GM12865 (cell line): ENCODE results near the gene NBEA.
"Not testable (repeated sequence)": the region's sequence is repeated elsewhere in the genome, so short reads cannot be mapped to it uniquely, and the experiment has no call there.

Source experiments
- DNase-seq: peaks from one replicate; pipeline ENCODE4 v3.0.0; 2010; ENCODE audit warnings: low read depth
- H3K4me3 ChIP-seq: 2 replicates; pipeline ENCODE4 v1.5.1; 2011; ENCODE audit warnings: mild to moderate bottlenecking, low read depth, low read length, control low read depth
- TF ChIP-seq, protein P1 (sequence below): IDR thresholded peaks from 2 replicates; pipeline ENCODE4 v1.5.1; 2011; ENCODE audit warnings: low read length, control low read depth, low read depth, inconsistent platforms; ENCODE audit not compliant: insufficient read depth; ENCODE audit errors: missing control alignments

The NBEA gene

GRCh38 chr13:35387682-35388250, 445.7 kb downstream of the NBEA start:
- no peak for DNase-seq

DNA sequence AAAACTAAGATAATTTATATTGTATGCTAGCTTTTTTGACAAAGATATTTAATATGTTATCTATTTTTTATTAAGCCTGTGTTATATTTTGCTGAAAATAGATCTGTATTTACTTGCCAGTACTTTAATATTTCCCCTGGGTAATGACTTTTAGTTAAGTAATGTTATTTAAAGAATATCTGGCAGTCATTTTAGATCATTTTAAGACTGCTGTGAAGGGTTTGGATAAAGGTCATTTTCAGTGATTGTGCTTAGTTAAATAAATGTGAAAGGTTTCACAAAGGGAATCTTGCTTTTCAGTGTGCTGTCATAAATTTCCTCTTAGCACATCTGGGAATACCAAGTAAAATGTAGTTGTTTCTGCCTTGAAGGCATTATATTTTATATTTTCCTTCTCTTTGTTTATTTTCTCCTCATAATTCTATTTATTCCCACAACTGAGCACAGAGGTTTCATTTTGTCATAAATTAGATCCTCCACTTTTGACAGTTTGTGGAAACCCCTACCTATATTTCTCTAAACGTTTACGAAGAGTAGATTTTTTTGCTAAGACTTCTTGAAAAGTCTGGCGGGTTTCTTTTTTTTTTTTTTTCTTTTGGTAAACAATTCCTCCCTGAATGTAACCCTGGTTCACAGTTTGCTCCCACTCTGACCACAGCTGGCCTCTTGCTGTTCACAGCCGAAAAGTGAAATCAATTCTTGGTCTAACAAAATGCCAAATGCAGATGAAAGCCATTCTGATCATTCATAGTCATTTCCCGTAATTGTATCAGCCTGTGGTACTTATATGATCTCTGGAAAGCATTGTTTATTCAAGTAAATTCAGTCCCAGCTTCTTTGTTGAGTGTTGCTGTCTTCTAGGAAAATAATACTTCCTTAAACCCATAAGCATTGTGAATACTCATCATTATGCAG, 446.6 kb downstream of the NBEA start:
- H3K4me3 ChIP-seq = no peak overlapping the region
- no peak for DNase-seq
- TF ChIP-seq, protein P1, sequence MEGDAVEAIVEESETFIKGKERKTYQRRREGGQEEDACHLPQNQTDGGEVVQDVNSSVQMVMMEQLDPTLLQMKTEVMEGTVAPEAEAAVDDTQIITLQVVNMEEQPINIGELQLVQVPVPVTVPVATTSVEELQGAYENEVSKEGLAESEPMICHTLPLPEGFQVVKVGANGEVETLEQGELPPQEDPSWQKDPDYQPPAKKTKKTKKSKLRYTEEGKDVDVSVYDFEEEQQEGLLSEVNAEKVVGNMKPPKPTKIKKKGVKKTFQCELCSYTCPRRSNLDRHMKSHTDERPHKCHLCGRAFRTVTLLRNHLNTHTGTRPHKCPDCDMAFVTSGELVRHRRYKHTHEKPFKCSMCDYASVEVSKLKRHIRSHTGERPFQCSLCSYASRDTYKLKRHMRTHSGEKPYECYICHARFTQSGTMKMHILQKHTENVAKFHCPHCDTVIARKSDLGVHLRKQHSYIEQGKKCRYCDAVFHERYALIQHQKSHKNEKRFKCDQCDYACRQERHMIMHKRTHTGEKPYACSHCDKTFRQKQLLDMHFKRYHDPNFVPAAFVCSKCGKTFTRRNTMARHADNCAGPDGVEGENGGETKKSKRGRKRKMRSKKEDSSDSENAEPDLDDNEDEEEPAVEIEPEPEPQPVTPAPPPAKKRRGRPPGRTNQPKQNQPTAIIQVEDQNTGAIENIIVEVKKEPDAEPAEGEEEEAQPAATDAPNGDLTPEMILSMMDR = no peak

More at GRCh38 chr13:35387682-35388250, 445.7 kb downstream of the NBEA start:
- TF ChIP-seq, protein P1 = no peak
- no peak overlapping the region for H3K4me3 ChIP-seq

DNA sequence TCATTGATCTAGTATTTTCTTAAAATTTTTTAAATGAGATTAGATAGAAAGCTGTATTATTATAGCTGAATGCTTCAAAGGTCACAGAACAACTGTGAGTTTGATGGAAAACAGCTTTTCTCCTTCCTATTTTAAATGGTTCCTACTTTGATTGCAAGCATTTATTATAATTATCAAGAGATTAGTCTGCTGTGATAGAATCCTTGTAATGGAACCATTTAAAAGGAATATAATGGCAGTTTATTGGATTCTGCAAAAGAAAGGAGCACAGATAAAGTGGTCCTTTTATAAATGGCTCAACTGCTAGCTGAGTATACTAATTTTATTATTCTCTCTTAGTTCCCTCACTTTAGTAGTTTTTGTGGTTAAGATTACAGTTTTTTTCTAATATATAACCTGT, 447.5 kb downstream of the NBEA start:
- H3K4me3 ChIP-seq = no peak overlapping the region
- TF ChIP-seq, protein P1 = no peak
- DNase-seq = no peak

DNA sequence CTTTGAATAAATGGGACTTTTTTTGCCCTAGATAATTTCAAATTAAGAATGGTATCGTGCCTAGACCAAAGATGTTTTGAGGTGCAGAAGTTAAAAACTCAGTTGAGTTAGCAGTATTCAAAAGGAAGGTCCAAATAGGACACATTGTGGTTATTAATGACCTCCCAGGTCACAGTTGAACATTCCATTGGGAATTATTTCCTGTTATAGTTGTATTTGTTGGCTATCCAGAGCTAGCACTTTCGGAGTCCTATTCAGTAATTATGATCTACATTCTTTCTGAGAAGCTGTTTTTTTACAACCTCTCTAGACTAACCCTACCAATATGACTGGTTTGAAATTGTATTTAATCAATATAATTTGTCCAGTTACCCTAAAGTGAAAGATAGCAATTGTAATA, 450.7 kb downstream of the NBEA start:
- TF ChIP-seq, protein P1 = no peak
- no peak for DNase-seq
- no peak overlapping the region for H3K4me3 ChIP-seq

GRCh38 chr13:35393886-35394285, 451.8 kb downstream of the NBEA start:
- no peak for DNase-seq
- no peak overlapping the region for H3K4me3 ChIP-seq
- TF ChIP-seq, protein P1 = no peak

DNA sequence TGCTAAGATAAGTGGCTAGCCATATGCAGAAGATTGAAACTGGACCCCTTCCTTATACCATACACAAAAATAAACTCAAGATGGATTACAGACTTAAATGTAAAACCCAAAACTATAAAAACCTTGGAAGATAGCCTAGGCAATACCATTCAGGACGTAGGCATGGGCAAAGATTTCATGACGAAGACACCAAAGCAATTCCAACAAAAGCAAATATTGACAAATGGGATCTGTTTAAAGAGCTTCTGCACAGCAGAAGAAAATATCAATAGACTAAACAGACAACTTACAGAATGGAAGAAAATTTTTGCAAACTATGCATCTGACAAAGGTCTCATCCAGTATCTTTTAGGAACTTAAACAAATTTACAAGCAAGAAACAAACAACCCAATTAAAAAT, 466.2 kb downstream of the NBEA start:
- DNase-seq, H3K4me3 ChIP-seq: not testable (repeated sequence)

- H3K4me3 ChIP-seq = no peak overlapping the region
- DNase-seq = no peak
- TF ChIP-seq, protein P1 = no peak
Measured at GRCh38 chr13:35411059-35411744, 469.1 kb downstream of the NBEA start.
